HG02970 (cell line): Measurements from ENCODE around the gene CHST15.
"Not testable (repeated sequence)": the region's sequence is repeated elsewhere in the genome, so short reads cannot be mapped to it uniquely, and the experiment has no call there.

ENCODE experiments used
- ATAC-seq: cut with Tn5 transposase; IDR thresholded peaks from one replicate; pipeline ENCODE4 v1.9.1; 2021; ENCODE audit warnings: mild to moderate bottlenecking, moderate library complexity, moderate number of reproducible peaks; ENCODE audit not compliant: unreplicated experiment, low FRiP score

Gene CHST15

DNA sequence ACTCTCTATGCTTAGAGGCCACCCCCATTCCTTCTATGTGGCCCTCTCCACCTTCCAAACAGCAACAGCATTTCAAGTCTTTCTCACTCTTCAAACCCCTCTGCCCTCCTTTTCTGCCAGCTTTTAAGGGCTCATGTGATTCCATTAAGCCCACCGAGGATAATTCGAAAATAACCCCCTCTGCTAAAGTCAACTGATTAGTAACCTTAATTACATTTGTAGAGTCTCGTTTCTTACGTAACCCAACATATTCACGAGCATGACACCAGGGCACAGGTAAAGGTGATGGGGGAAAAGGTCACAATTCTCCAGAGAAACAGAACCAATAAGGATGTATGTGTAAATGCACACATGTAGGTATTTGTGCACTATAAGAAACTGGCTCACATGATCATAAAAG is 6.7 kb upstream of the CHST15 start:
- no peak for ATAC-seq

DNA sequence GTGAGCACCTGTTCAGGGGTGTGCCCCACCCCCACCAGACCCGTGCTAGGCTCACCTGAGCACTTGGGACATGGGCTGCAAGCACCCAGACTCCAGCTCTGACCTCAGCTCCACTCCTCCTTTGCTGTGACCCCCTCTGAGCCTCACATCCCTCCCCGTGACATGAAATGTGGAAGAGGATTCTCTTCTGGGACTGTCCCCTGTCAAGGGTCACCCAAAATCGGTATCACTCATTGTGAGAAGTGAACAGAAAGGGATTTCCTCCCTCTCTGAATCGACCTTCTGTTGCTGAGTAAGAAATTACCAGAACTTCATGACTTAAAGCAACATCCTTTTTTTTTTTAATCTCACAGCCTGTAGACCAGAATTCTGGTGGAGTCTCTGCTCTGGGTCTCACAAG is 6.2 kb upstream of the CHST15 start:
- no peak for ATAC-seq

GRCh38 chr10:124098575-124098974 is 5.2 kb upstream of the CHST15 start:
- no peak for ATAC-seq

GRCh38 chr10:124097883-124098282 is 4.5 kb upstream of the CHST15 start:
- no peak for ATAC-seq

DNA sequence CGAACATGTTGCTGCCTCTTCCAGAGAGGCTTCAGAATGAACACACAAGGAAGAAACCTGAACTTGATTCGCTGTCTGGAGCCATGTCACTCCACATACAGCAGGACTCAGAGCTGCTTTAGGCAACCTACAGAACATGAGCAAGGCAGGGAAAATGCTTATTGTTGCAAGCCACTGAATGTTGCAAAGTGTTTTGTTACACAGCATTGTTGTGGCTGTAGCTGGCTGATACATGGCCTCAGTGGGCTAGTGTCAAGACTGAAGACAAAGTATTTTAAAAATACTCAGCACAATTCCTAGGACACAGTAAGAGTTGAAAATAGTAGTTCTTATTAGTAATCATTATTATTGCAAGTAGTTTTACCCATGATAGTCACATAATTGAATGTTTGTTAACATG is 3.1 kb upstream of the CHST15 start:
- no peak for ATAC-seq

- ATAC-seq: not testable (repeated sequence)
These were observed 2.4 kb upstream of the CHST15 start for GRCh38 chr10:124095801-124096200.

GRCh38 chr10:124095096-124095495 is 1.7 kb upstream of the CHST15 start:
- ATAC-seq: no peak

DNA sequence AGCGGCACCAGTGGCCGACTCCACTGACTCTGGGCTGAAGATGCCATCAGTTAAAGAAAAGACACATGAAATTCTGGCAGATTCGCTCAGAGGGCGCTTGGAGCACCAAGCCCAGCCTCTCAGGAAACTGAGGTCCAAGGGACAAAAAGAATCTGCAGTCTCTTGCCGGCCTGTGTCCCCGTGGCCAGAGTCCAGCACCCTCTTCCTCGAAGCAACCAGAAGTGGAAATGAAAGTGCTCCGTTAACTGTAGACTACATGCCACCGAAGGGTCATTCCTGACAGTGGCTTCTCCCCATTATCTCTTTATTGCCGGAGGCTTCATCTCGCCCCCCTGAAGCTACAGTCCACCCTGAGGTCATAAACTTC is 1.0 kb upstream of the CHST15 start:
- ATAC-seq: no peak

DNA sequence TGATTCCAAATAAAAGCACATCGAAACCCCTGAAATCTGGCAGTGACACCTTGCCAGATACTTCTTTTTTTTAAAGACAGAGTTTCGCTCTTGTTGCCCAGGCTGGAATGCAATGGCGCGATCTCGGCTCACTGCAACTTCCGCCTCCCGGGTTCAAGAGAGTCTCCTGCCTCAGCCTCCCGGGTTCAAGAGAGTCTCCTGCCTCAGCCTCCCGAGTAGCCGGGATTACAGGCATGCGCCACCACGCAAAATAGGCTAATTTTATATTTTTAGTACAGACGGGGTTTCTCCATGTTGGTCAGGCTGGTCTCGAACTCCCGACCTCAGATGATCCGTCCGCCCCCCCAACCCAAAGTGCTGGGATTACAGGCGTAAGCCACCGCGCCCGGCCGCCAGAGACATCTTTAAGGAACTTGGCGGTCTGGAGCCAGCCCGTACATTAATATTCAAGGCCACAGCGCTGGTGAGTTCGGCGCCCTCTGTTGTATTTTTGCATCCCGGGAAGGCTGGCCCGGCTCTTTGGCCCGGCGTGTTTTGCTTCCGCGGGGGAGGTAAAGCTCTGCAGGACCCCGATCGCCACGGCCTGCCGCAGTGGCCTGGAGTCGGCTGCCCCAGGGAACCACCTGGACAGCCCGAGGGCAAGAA is 498 bp upstream of the CHST15 start:
- not testable (repeated sequence) for ATAC-seq

GRCh38 chr10:124092250-124092859 is 1.0 kb downstream of the CHST15 start:
- ATAC-seq: no peak

DNA sequence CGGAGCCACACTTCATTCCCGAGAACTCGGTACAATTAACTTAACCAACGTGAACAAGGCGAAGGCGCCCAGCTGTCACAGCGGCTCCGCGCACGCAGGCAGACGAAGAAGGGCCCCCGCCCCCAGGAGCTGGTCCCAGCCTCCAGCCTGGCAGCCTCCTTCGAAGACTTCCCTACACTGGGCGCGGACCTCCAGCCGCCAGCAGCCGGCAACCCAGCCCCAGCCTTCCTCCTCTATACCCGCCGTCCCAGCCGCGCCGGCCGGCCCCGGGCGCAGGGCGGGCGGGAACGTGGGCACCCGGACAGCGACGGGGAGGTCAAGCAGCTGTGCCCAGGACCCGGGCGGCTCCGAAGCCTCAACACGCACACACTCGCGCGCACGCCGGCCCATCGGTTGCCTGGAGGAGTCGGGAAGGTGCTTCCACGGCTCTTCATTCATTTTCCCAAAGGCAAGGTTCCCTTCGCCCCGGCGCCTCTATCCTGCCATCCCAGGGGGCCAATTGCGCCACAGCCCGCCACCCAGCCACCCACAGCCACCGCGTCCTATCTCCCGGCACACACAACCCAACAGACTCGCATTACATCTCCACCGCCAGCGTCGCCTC is 1.6 kb downstream of the CHST15 start:
- ATAC-seq: no peak

DNA sequence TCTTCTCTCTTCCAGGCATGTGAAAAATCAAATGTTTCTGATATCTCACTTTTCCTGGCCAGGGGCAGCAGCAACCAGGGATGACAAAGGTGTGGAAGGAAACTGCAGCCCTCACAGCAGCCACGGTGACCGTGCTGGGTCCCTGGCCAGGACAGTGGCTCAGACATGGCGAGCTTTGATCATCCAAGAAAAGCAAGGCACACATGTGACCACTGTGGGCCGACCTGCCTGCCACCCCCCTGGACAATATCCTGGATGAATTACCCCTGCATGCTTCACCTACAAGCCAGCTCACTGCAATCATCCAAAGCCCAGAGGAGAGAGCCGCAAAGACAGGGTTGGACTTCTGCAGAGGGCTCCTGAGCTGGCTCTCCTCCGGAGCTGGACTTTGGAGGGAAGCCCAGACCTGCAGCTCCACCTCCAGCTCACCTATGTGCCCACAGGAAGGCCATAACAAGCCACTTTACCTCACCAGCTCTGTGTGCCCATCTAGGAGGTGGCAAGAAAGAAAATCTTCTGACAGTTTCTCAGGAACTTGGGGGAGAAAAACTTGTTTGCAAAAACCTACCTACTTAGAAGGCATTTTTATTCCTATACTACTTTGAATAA is 2.7 kb downstream of the CHST15 start:
- ATAC-seq: no peak

DNA sequence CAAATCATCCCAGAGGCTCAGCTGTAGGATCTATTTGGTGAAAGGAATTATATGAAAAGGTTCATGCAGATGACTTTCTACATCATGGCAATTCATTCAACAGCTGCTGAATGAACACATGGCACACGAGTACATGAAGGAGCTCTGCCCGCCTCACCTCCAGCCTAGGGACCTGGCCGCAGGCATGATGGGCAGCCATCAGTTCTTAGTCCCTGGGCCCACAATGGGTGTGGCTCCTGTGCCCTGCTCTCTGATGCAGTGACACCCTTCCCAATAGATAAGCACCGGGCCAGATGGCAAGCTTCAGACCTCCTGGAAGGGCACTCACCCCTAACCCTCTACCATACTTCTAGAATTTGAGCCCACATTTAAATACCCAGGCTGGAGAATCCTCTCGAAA is 3.5 kb downstream of the CHST15 start:
- ATAC-seq: no peak

DNA sequence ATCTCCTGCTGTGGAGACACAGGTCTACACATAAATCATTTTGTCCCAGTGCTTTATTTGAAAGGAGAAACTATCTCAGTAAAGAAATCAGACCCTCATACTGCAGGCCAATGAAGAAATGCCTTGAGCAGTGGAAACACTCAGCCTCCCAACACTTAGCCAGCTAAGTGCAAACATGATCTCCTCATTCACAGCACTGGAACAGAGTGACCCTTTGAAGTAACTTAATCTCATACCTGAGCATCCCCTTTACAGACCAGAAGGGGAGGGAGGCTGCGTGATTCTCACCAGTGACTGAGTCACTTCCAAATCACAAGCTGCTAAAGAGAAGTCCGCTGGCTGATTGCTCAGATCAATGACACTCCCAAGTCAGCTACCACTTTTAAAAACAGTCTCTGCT is 4.5 kb downstream of the CHST15 start:
- ATAC-seq: no peak

GRCh38 chr10:124087672-124088634 is 5.4 kb downstream of the CHST15 start:
- no peak for ATAC-seq

- ATAC-seq: no peak
These were observed 6.4 kb downstream of the CHST15 start for GRCh38 chr10:124086787-124087671.

DNA sequence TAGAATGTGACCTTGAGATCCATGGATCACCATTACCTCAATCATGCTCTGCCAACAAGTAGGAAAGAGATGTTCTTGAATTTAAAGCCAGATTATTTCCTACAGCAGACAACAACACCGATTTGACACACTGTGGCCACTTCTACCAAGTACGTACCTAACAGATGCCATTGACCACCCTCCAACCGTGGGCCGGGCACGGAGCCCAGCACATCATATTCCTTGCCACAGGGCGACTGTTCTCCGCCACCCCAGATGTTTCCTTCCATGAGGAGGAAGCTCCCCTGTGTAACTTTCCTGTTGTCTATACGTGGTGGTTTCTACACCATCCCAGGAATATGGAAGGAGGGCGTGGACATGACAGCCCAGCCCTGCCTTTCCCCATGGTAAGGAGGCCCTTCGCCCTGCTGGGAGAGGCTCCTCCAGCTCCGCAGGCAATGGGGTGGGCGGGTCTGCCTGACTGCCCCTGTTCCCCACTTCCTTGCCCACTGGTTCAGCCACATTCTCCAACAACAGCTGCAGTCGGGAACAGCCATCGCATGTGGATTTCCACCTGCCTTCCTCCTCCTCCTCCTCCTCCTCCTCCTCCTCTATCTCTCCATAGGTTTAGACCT is 7.2 kb downstream of the CHST15 start:
- ATAC-seq: no peak

GRCh38 chr10:124085680-124086079 is 7.7 kb downstream of the CHST15 start:
- no peak for ATAC-seq

DNA sequence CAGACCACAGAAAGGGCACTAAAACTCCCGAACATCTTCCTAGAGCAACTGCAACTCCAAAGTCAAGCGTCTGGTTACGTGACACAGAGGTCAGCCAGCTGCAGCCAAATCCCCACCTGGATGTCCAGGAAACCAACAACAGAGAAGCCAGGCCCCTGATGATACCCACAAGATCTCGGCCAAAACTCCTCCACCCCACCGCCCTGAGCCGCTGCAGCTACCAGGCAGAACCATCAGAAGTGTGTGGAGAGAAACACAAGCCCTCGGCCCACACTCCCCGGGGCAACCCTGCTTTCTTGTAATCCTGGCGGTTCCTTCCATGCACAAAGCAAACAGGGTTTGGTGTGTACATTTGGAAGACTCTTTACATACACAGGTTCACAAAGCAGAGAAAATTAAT is 8.7 kb downstream of the CHST15 start:
- no peak for ATAC-seq
